GM23248 (cell line): ENCODE measurements around the gene TCHP.

Experiments
- EZH2 ChIP-seq: fragments of 200-600 bp; sonication (generic); IDR thresholded peaks from 2 replicates; pipeline ENCODE4 v1.6.1; 2018; ENCODE audit warnings: antibody characterized with exemption, mild to moderate bottlenecking; ENCODE audit not compliant: insufficient read depth, poor library complexity, severe bottlenecking
- EZH2phosphoT487 ChIP-seq: fragments of 200-600 bp; sonication (generic); IDR thresholded peaks from 2 replicates; pipeline ENCODE4 v1.6.1; 2018; ENCODE audit warnings: antibody characterized with exemption, moderate library complexity, mild to moderate bottlenecking, low read depth; ENCODE audit not compliant: insufficient read depth

GRCh38 chr12:109858764-109859163 is 41.3 kb upstream of the TCHP start:
- TF ChIP-seq EZH2 (no peak), EZH2phosphoT487 (no peak)
